ENCODE data around the gene PPP3CA. TPM values are rescaled to one million over a fixed set of nuclear protein-coding genes. Genes with fewer than 3 reads are reported as not detected.
A peak's percentile ranks its signal among the peaks of the same experiment; 100 is the strongest.

The PPP3CA gene
- total and polyA plus RNA-seq, 2 donors (not counting 1 experiment from before 2014, with no cell fraction given): 66.4 to 79.3 TPM

DNA sequence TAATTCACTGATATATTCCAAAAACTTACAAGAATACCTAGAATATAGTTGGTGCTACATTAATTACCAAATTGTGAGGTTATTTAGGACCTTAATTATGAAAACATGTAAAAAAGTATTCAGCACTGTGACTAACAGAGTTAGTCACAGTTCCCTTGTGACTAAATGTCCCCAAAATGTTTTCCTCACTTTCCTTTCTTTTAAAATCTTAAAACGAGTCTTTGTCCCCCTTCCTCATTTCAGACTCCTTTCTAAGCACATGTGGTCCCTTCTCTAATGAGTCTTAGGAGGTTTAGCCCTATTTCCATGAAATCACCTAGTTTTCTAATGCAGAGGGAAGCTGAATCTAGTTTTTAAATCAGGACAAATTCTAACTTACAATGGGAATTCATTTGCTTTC, 175.0 kb downstream of the PPP3CA start:
- H2AFZ ChIP-seq (ENCODE audit: low read length): no peak overlapping the region
- no peak for DNase-seq (ENCODE audit: low read depth in 2 of 2)
- TF ChIP-seq EZH2 (IDR thresholded peaks at IDR 0.05; ENCODE audit: low read length, missing control alignments) (no peak), CTCF (conservative IDR thresholded peaks at IDR 0.05 in 1 of 2, IDR thresholded peaks at IDR 0.05 in 1 of 2; ENCODE audit: low read depth in 1 of 2, low read length in 2 of 2) (no peak)
- H3K79me2 ChIP-seq (ENCODE audit: control insufficient read depth, insufficient read depth, low read length): peaks cover 4% of the 10 kb centered on the region
- H3K4me2 ChIP-seq (ENCODE audit: extremely low read depth, insufficient read depth, low read length): no peak overlapping the region
- no peaks in the 10 kb centered on the region for H3K9me3 ChIP-seq (ENCODE audit: control insufficient read depth, insufficient read depth, low read depth, low read length)
- H3K9ac ChIP-seq (ENCODE audit: insufficient read depth, low read length): no peak overlapping the region
- H3K4me1 ChIP-seq (ENCODE audit: control insufficient read depth, extremely low read depth, insufficient read depth, low read length): peaks cover 4% of the 10 kb centered on the region
- no peaks in the 10 kb centered on the region for H3K36me3 ChIP-seq (ENCODE audit: control insufficient read depth, insufficient read depth, low read length)
- no peak overlapping the region for H3K4me3 ChIP-seq (replicated peaks in 1 of 4; ENCODE audit: control extremely low read depth in 1 of 4, insufficient read depth in 1 of 4, low read depth in 3 of 4, low read length in 4 of 4)
- H4K20me1 ChIP-seq (ENCODE audit: control insufficient read depth, extremely low read depth, insufficient read depth, low read length): no peaks in the 10 kb centered on the region
- H3K27ac ChIP-seq (ENCODE audit: insufficient read depth, low read length): no peak overlapping the region
- no peaks in the 10 kb centered on the region for H3K27me3 ChIP-seq (ENCODE audit: control insufficient read depth, insufficient read depth, low read length)

DNA sequence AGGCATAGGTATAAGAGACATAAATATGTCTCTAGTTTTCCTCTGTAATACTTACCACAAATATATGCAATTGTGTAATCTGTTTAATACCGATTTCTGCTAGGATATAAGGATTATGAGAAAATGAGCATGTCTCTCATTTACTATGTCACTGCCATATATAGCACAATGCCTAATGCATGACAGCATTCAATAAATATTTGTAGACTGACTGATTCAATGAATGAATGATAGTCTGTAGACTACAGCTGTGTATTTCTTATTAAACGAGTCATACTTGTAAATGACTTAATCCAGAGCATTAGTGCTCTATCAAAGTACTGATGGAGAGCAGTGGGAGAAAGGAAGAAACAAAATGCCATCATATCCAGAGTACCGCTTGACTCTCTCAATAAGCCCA, 175.6 kb downstream of the PPP3CA start:
- peaks cover 4% of the 10 kb centered on the region for H3K4me1 ChIP-seq (ENCODE audit: control insufficient read depth, extremely low read depth, insufficient read depth, low read length)
- TF ChIP-seq CTCF (conservative IDR thresholded peaks at IDR 0.05 in 1 of 2, IDR thresholded peaks at IDR 0.05 in 1 of 2; ENCODE audit: low read depth in 1 of 2, low read length in 2 of 2) (no peak), EZH2 (IDR thresholded peaks at IDR 0.05; ENCODE audit: low read length, missing control alignments) (no peak)
- peak; percentile 45 to 61 for DNase-seq (ENCODE audit: low read depth in 2 of 2)
- H3K4me2 ChIP-seq (ENCODE audit: extremely low read depth, insufficient read depth, low read length): no peak overlapping the region
- no peaks in the 10 kb centered on the region for H3K36me3 ChIP-seq (ENCODE audit: control insufficient read depth, insufficient read depth, low read length)
- H3K9ac ChIP-seq (ENCODE audit: insufficient read depth, low read length): no peak overlapping the region
- H2AFZ ChIP-seq (ENCODE audit: low read length): no peak overlapping the region
- no peak overlapping the region for H3K4me3 ChIP-seq (replicated peaks in 1 of 4; ENCODE audit: control extremely low read depth in 1 of 4, insufficient read depth in 1 of 4, low read depth in 3 of 4, low read length in 4 of 4)
- no peaks in the 10 kb centered on the region for H3K27me3 ChIP-seq (ENCODE audit: control insufficient read depth, insufficient read depth, low read length)
- peaks cover 4% of the 10 kb centered on the region for H3K79me2 ChIP-seq (ENCODE audit: control insufficient read depth, insufficient read depth, low read length)
- no peak overlapping the region for H3K27ac ChIP-seq (ENCODE audit: insufficient read depth, low read length)
- H4K20me1 ChIP-seq (ENCODE audit: control insufficient read depth, extremely low read depth, insufficient read depth, low read length): no peaks in the 10 kb centered on the region
- no peaks in the 10 kb centered on the region for H3K9me3 ChIP-seq (ENCODE audit: control insufficient read depth, insufficient read depth, low read depth, low read length)

DNA sequence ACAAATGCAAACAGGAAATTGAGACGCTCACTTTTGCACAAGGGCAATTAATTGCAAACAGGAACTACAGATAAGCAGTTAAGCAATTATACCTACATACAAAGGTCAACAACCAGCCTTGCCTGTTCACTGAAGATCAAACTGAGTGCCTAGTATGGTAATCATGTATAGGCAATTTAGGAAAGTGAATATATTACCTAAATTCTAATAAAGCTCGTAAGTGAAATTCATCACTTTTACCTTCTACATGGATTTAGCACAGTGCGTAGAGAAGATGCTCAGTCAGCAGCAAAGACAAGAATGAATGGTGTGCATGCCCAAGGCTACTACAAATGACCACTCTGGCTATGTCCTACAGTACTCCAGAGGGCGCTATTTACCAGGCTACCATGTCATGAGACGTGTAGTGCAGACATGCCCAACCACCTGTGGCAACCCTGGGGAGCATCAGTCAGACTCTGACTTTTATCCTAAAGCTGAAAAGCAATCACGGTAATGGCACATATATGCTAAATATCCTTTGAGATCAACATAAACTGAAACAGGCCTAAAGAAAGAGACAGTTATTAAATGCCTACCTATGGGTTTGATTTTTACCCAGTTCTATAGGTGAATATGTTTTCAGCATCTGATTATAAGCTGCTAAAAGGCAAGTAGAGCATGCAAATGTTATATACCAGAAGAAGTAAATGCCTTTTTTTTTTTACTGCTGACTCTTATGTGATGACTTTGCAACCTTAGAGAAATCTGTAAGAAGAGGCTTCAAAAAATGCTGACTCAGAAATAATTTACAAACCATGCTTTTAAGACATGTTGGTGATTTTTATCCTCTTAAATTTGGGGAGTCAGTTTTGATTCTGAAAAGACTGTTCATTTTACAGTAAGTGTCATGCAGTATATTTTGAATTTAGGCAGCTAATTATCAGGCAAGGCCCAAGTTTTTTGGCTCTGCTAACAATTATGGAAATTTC, 178.0 kb downstream of the PPP3CA start:
- H3K4me3 ChIP-seq (replicated peaks in 1 of 4; ENCODE audit: control extremely low read depth in 1 of 4, insufficient read depth in 1 of 4, low read depth in 3 of 4, low read length in 4 of 4): no peak overlapping the region
- H3K4me1 ChIP-seq (ENCODE audit: control insufficient read depth, extremely low read depth, insufficient read depth, low read length): peaks cover 4% of the 10 kb centered on the region
- no peak overlapping the region for H2AFZ ChIP-seq (ENCODE audit: low read length)
- no peaks in the 10 kb centered on the region for H3K36me3 ChIP-seq (ENCODE audit: control insufficient read depth, insufficient read depth, low read length)
- H3K27me3 ChIP-seq (ENCODE audit: control insufficient read depth, insufficient read depth, low read length): no peaks in the 10 kb centered on the region
- no peaks in the 10 kb centered on the region for H3K9me3 ChIP-seq (ENCODE audit: control insufficient read depth, insufficient read depth, low read depth, low read length)
- no peak overlapping the region for H3K4me2 ChIP-seq (ENCODE audit: extremely low read depth, insufficient read depth, low read length)
- H3K79me2 ChIP-seq (ENCODE audit: control insufficient read depth, insufficient read depth, low read length): peaks cover 4% of the 10 kb centered on the region
- no peak overlapping the region for H3K27ac ChIP-seq (ENCODE audit: insufficient read depth, low read length)
- H3K9ac ChIP-seq (ENCODE audit: insufficient read depth, low read length): no peak overlapping the region
- DNase-seq (ENCODE audit: low read depth in 2 of 2): peak; percentile 51 to 76
- no peaks in the 10 kb centered on the region for H4K20me1 ChIP-seq (ENCODE audit: control insufficient read depth, extremely low read depth, insufficient read depth, low read length)
- peak; percentile 65 to 76 for TF ChIP-seq CTCF (conservative IDR thresholded peaks at IDR 0.05 in 1 of 2, IDR thresholded peaks at IDR 0.05 in 1 of 2; ENCODE audit: low read depth in 1 of 2, low read length in 2 of 2)
- TF ChIP-seq EZH2 (IDR thresholded peaks at IDR 0.05; ENCODE audit: low read length, missing control alignments): no peak
